ENCODE data around the gene SORCS2.

GRCh38 chr4:7281691-7282665, 89.6 kb downstream of the SORCS2 start:
- TF ChIP-seq CTCF (IDR thresholded peaks at IDR 0.05; ENCODE audit: borderline replicate concordance, extremely low read depth, low read length, poor library complexity, severe bottlenecking) = no peak
- no peak for TF ChIP-seq EZH2 (IDR thresholded peaks at IDR 0.05; ENCODE audit: borderline replicate concordance, low read depth, low read length, severe bottlenecking)
